ACC112 (cell line): ENCODE measurements around the gene ITGBL1.

Experiments
- H2AFZ ChIP-seq: fragments of 200-600 bp; sonication (generic); one replicate; pipeline ENCODE4 v1.6.0; 2017; ENCODE audit warnings: antibody characterized with exemption, low read length; ENCODE audit not compliant: unreplicated experiment
- H3K27ac ChIP-seq: fragments of 200-600 bp; sonication (generic); 2 replicates; pipeline ENCODE4 v1.5.1; 2014; ENCODE audit warnings: low read depth, mild to moderate bottlenecking, antibody characterized with exemption, low read length, moderate library complexity
- H3K27me3 ChIP-seq: fragments of 200-600 bp; sonication (generic); 2 replicates; pipeline ENCODE4 v1.6.1; 2014; ENCODE audit warnings: mild to moderate bottlenecking, antibody characterized with exemption, low read length, moderate library complexity, mixed read lengths; ENCODE audit not compliant: insufficient read depth
- H3K36me3 ChIP-seq: fragments of 200-600 bp; sonication (generic); 2 replicates; pipeline ENCODE4 v1.6.1; 2016; ENCODE audit warnings: mild to moderate bottlenecking, antibody characterized with exemption, low read length, moderate library complexity, mixed read lengths; ENCODE audit not compliant: insufficient read depth
- H3K4me1 ChIP-seq: fragments of 200-600 bp; sonication (generic); one replicate; pipeline ENCODE4 v1.6.1; 2016; ENCODE audit warnings: low read length, mixed read lengths; ENCODE audit not compliant: insufficient read depth, unreplicated experiment, control insufficient read depth
- H3K4me3 ChIP-seq: fragments of 200-600 bp; sonication (generic); 2 replicates; pipeline ENCODE4 v1.5.1; 2014; ENCODE audit warnings: mild to moderate bottlenecking, low read depth, low read length
- H3K79me2 ChIP-seq: fragments of 200-600 bp; sonication (generic); one replicate; pipeline ENCODE4 v1.6.0; 2016; ENCODE audit warnings: low read length; ENCODE audit not compliant: control insufficient read depth, unreplicated experiment, insufficient read depth

Gene ITGBL1

GRCh38 chr13:101648766-101649487 lies 196.5 kb downstream of the ITGBL1 start:
- H3K27ac ChIP-seq, result peak overlapping the region; percentile 92
- no peak overlapping the region; the same call in 1 of the 2 replicates for H3K4me3 ChIP-seq
- H2AFZ ChIP-seq, result no peak overlapping the region
- H3K36me3 ChIP-seq, result 0 out of 2 replicates have a peak, but pooled peaks cover 7% of the 10 kb centered on the region
- no peaks in the 10 kb centered on the region for H3K27me3 ChIP-seq
- peaks cover 2% of the 10 kb centered on the region for H3K79me2 ChIP-seq
- H3K4me1 ChIP-seq, result peaks cover 30% of the 10 kb centered on the region

- Histone ChIP-seq H2AFZ (no peak overlapping the region), H3K4me3 (peak overlapping the region; percentile 30), H3K4me1 (peaks cover 30% of the 10 kb centered on the region), H3K36me3 (0 out of 2 replicates have a peak, but pooled peaks cover 7% of the 10 kb centered on the region), H3K79me2 (no peaks in the 10 kb centered on the region), H3K27ac (peak overlapping the region; percentile 92), H3K27me3 (no peaks in the 10 kb centered on the region)
Observed at GRCh38 chr13:101649488-101650126, 197.1 kb downstream of the ITGBL1 start.

GRCh38 chr13:101654883-101655282 lies 202.4 kb downstream of the ITGBL1 start:
- no peaks in the 10 kb centered on the region for H3K27me3 ChIP-seq
- H3K36me3 ChIP-seq, result 0 out of 2 replicates have a peak, but pooled peaks cover 5% of the 10 kb centered on the region
- H3K4me1 ChIP-seq, result peaks cover 11% of the 10 kb centered on the region
- peak overlapping the region; percentile 86 for H3K27ac ChIP-seq
- no peaks in the 10 kb centered on the region for H3K79me2 ChIP-seq
- no peak overlapping the region for H3K4me3 ChIP-seq
- no peak overlapping the region for H2AFZ ChIP-seq

GRCh38 chr13:101655435-101655834 lies 203.0 kb downstream of the ITGBL1 start:
- Histone ChIP-seq H3K79me2 (no peaks in the 10 kb centered on the region), H3K4me3 (no peak overlapping the region), H3K4me1 (peaks cover 7% of the 10 kb centered on the region), H2AFZ (no peak overlapping the region), H3K27me3 (no peaks in the 10 kb centered on the region), H3K36me3 (0 out of 2 replicates have a peak, but pooled peaks cover 5% of the 10 kb centered on the region), H3K27ac (peak overlapping the region; percentile 86)

GRCh38 chr13:101660711-101661110 lies 208.2 kb downstream of the ITGBL1 start:
- Histone ChIP-seq H3K4me3 (no peak overlapping the region), H3K4me1 (peaks cover 15% of the 10 kb centered on the region), H3K27me3 (no peaks in the 10 kb centered on the region), H2AFZ (no peak overlapping the region), H3K36me3 (peaks cover 3% of the 10 kb centered on the region; the same call in 1 of the 2 replicates), H3K79me2 (peaks cover 3% of the 10 kb centered on the region), H3K27ac (no peak overlapping the region)

GRCh38 chr13:101661839-101662238 lies 209.4 kb downstream of the ITGBL1 start:
- Histone ChIP-seq H3K27ac (0 out of 2 replicates have a peak overlapping the region, but pooled peaks have one; percentile 9), H3K4me1 (peaks cover 14% of the 10 kb centered on the region), H3K36me3 (peaks cover 3% of the 10 kb centered on the region; the same call in 1 of the 2 replicates), H2AFZ (no peak overlapping the region), H3K4me3 (peak overlapping the region; percentile 3; the same call in 1 of the 2 replicates), H3K79me2 (peaks cover 3% of the 10 kb centered on the region), H3K27me3 (no peaks in the 10 kb centered on the region)

GRCh38 chr13:101673360-101674105 lies 221.1 kb downstream of the ITGBL1 start:
- Histone ChIP-seq H3K27me3 (no peaks in the 10 kb centered on the region), H3K36me3 (peaks cover 4% of the 10 kb centered on the region; the same call in 1 of the 2 replicates), H2AFZ (no peak overlapping the region), H3K27ac (peak overlapping the region; percentile 21), H3K4me3 (no peak overlapping the region), H3K79me2 (peaks cover 3% of the 10 kb centered on the region), H3K4me1 (peaks cover 11% of the 10 kb centered on the region)

- no peaks in the 10 kb centered on the region for H3K36me3 ChIP-seq
- no peak overlapping the region; the same call in 1 of the 2 replicates for H3K27ac ChIP-seq
- H3K4me1 ChIP-seq, result peaks cover 22% of the 10 kb centered on the region
- no peak overlapping the region for H2AFZ ChIP-seq
- no peaks in the 10 kb centered on the region for H3K79me2 ChIP-seq
- no peak overlapping the region for H3K4me3 ChIP-seq
- no peaks in the 10 kb centered on the region for H3K27me3 ChIP-seq
Observed at GRCh38 chr13:101681834-101682233, 229.4 kb downstream of the ITGBL1 start.

- peaks cover 22% of the 10 kb centered on the region for H3K4me1 ChIP-seq
Observed at GRCh38 chr13:101686003-101686402, 233.5 kb downstream of the ITGBL1 start.

GRCh38 chr13:101690871-101691270 lies 238.4 kb downstream of the ITGBL1 start:
- Histone ChIP-seq H3K79me2 (no peaks in the 10 kb centered on the region), H3K4me1 (peaks cover 4% of the 10 kb centered on the region), H3K27ac (no peak overlapping the region), H3K27me3 (no peaks in the 10 kb centered on the region), H3K4me3 (no peak overlapping the region), H2AFZ (no peak overlapping the region), H3K36me3 (peaks cover under 1% of the 10 kb centered on the region; the same call in 1 of the 2 replicates)

More at GRCh38 chr13:101686003-101686402, 233.5 kb downstream of the ITGBL1 start:
- no peak overlapping the region for H3K4me3 ChIP-seq
- H3K79me2 ChIP-seq, result no peaks in the 10 kb centered on the region
- no peak overlapping the region for H3K27ac ChIP-seq
- no peaks in the 10 kb centered on the region for H3K36me3 ChIP-seq
- no peak overlapping the region for H2AFZ ChIP-seq
- no peaks in the 10 kb centered on the region for H3K27me3 ChIP-seq
